Keratinocyte (primary cell): ENCODE data around the gene MYBPC2.

ENCODE experiments used
- CTCF ChIP-seq, 3 experiments: IDR thresholded peaks in 1 of 3; conservative IDR thresholded peaks in 1 of 3; optimal IDR thresholded peaks in 1 of 3; 2 replicates in 2 of 3; 3 replicates in 1 of 3; pipeline versions ENCODE3 to v1.5.1; 2011; ENCODE audit warnings: low read length in 3 of 3, mild to moderate bottlenecking in 3 of 3, moderate library complexity in 2 of 3, control low read depth in 1 of 3, inconsistent platforms in 1 of 3; ENCODE audit not compliant: insufficient read depth in 2 of 3; ENCODE audit errors: extremely low read depth in 1 of 3
- EZH2 ChIP-seq: IDR thresholded peaks from one replicate; pipeline ENCODE4 v1.6.1; 2012; ENCODE audit warnings: inconsistent platforms, mild to moderate bottlenecking, low read length, moderate library complexity

GRCh38 chr19:50450369-50451222, 17.9 kb downstream of the MYBPC2 start:
- TF ChIP-seq CTCF (optimal IDR thresholded peaks at IDR 0.05 in 1 of 3, IDR thresholded peaks at IDR 0.05 in 1 of 3, conservative IDR thresholded peaks at IDR 0.05 in 1 of 3; ENCODE audit: extremely low read depth in 1 of 3, insufficient read depth in 2 of 3, low read length in 3 of 3) (no peak), EZH2 (no peak)
